ENCODE results near the gene LDOC1.

GRCh38 chrX:141127146-141127545 lies 49.8 kb downstream of the LDOC1 start:
- TF ChIP-seq, protein P1, sequence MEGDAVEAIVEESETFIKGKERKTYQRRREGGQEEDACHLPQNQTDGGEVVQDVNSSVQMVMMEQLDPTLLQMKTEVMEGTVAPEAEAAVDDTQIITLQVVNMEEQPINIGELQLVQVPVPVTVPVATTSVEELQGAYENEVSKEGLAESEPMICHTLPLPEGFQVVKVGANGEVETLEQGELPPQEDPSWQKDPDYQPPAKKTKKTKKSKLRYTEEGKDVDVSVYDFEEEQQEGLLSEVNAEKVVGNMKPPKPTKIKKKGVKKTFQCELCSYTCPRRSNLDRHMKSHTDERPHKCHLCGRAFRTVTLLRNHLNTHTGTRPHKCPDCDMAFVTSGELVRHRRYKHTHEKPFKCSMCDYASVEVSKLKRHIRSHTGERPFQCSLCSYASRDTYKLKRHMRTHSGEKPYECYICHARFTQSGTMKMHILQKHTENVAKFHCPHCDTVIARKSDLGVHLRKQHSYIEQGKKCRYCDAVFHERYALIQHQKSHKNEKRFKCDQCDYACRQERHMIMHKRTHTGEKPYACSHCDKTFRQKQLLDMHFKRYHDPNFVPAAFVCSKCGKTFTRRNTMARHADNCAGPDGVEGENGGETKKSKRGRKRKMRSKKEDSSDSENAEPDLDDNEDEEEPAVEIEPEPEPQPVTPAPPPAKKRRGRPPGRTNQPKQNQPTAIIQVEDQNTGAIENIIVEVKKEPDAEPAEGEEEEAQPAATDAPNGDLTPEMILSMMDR (IDR thresholded peaks at IDR 0.05): no peak
- TF ChIP-seq EP300 (IDR thresholded peaks at IDR 0.05) (no peak), POLR2A (IDR thresholded peaks at IDR 0.05) (no peak)
